Measurements from ENCODE around the gene LAMTOR1.
A peak's percentile ranks its signal among the peaks of the same experiment; 100 is the strongest.

The LAMTOR1 gene

GRCh38 chr11:72083414-72083813, 19.7 kb downstream of the LAMTOR1 start:
- FAIRE-seq (no peak), DNase-seq (ENCODE audit: insufficient read length, low spot score) (no peak)

- FAIRE-seq (no peak), DNase-seq (ENCODE audit: insufficient read length, low spot score) (no peak)
These were observed 21.2 kb downstream of the LAMTOR1 start for GRCh38 chr11:72081821-72082453.

- no peak for DNase-seq (ENCODE audit: insufficient read length, low spot score)
- FAIRE-seq = no peak
These were observed 21.9 kb downstream of the LAMTOR1 start for GRCh38 chr11:72081184-72081644.

DNA sequence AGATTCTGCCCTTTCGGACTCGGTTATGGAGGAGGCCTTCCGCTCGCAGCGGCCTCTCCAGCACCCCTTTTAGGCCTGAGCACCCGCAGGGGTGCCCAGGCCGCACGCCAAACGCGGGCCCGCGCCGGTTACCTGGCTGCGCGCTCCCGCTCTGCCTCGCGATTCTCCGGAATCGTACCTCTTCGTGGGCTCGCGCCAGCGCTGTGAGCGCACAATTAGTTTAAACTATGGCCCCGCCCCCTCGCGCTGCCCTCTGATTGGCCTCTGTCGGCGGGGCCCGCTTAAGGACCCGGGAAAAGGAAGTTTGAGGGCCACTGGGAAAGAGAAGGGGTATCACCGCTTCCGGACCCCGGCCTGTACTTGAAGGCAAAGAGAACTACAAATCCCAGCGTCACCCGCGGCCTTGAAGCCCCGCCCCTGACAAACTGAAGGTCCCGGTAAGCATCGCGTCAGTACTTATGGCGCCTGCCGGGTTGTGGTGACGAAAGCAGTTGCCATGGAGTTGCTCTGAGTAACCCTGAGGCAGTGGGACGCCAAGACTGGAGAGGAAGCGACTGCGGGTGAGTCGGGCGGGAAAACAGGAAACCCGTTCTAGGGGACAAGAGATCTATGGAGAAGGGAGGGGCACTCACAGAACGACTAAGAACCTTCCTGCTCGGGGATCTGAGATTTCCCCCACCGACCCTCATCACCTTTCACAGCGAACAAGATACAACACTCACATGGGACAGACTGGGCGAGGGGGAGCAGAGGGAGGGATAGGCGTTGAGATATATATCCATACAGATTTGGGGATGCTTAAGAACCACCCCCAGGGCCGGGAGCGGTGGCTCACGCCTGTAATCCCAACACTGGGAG, 22.5 kb downstream of the LAMTOR1 start, which contains the start of the genes LRRC51 and NUMA1:
LRRC51 (plus strand) TSS at position 525 of the 858 bp plus-strand sequence. CDS start 8,234 bp downstream, outside the sequence.
NUMA1 (minus strand) TSS at position 217 of the 858 bp plus-strand sequence. CDS start 44,599 bp downstream, outside the sequence.
- FAIRE-seq (peak; percentile 98), DNase-seq (ENCODE audit: insufficient read length, low spot score) (peak; percentile 77)

DNA sequence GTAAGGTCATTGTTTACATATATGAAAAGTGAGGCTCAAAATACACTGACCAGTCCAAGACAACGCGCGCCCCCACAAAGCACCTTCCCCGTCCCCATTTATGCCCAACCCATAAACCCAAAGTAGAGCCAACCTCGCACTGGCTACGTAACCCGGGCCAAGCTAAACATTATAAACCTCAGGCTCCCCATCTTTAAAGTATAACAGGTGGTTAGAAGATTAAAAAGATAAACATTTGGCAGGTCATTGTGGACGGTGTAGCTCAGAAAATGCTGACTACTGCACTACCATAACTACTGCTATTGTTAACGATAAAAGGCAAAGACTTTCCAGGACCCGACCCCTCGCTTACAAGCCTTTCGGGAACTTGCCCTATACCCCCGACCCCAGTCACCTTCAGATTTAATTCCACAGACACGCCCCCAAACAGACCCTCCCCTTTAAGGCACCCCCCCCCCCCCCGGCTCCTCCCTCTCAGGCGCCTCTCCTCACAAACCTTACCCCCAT, 23.2 kb downstream of the LAMTOR1 start:
- FAIRE-seq (peak; percentile 40), DNase-seq (ENCODE audit: insufficient read length, low spot score) (no peak)

GRCh38 chr11:72078477-72078876, 24.6 kb downstream of the LAMTOR1 start:
- DNase-seq (ENCODE audit: insufficient read length, low spot score) (no peak), FAIRE-seq (no peak)

- no peak for DNase-seq (ENCODE audit: insufficient read length, low spot score)
- no peak for FAIRE-seq
These were observed 27.3 kb downstream of the LAMTOR1 start for GRCh38 chr11:72075756-72076155.

DNA sequence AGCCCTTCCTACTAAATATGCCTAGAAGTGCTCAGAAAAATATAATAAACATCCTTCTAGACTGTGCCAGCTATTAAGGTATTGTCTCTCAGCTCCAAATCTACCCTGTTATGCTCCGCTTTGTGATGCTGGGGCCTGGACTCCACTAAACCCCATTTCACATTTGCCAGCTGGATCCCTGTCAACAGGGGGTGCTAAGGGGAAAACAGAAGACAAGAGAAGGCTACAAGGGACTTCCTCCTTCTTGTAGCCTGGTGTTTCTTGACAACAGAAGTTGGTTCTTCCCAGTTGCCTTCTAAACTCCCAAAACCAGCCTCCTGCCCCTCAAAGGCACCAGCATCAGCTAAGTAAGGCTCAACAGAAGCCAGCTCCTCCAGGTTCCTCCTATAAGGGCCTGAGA, 28.0 kb downstream of the LAMTOR1 start:
- FAIRE-seq = no peak

DNA sequence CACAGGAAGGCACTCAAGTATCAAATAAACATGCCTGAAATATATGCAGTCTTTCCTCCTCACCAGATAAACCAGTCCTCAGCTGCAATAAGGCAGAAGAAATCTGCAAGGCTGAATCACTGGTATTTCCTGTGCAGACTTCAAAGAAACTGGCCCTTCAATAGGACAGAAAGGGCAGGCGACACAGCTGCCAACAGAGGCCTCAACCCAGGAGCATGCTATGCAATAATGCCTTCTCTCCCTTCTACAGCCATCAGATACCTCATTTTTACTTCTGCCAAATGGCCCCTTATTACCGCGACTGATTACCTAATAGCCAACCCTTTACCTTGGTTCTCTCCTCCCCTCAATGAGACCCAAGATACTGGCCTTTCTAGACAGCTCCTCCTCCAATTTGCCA, 30.7 kb downstream of the LAMTOR1 start:
- no peak for DNase-seq (ENCODE audit: insufficient read length, low spot score)

More for the DNA sequence above, 28.0 kb downstream of the LAMTOR1 start:
- DNase-seq (ENCODE audit: insufficient read length, low spot score) = no peak

GRCh38 chr11:72070491-72070890, 32.6 kb downstream of the LAMTOR1 start:
- DNase-seq (ENCODE audit: insufficient read length, low spot score) (no peak), FAIRE-seq (no peak)

More for the DNA sequence above, 30.7 kb downstream of the LAMTOR1 start:
- FAIRE-seq = no peak

- FAIRE-seq (peak; percentile 81), DNase-seq (ENCODE audit: insufficient read length, low spot score) (no peak)
These were observed 33.3 kb downstream of the LAMTOR1 start for GRCh38 chr11:72069787-72070251.

GRCh38 chr11:72069200-72069599, 33.9 kb downstream of the LAMTOR1 start:
- peak; percentile 14 for FAIRE-seq
- no peak for DNase-seq (ENCODE audit: insufficient read length, low spot score)

GRCh38 chr11:72067676-72068075, 35.4 kb downstream of the LAMTOR1 start:
- no peak for DNase-seq (ENCODE audit: insufficient read length, low spot score)
- FAIRE-seq = no peak

DNA sequence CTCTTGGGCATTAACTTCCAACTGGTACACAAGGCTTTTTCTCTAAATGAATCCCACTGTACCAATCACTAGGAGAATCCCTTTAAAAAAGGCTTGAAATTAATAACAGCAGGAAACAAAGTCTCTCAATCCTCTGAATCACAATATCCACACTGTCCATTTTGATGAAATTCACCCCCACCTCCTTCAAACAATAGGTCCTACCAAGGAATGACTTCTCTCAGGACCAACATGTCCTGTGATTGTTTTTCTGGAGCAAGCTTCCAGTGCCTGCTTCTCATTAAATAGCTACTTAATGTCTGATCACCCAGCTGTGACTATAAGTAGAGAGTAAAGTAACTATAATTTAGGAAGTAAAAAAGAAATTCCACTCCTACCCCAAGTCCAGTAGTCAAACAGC, 35.8 kb downstream of the LAMTOR1 start:
- peak; percentile 4 for FAIRE-seq
- DNase-seq (ENCODE audit: insufficient read length, low spot score) = no peak

- DNase-seq (ENCODE audit: insufficient read length, low spot score) (no peak), FAIRE-seq (no peak)
These were observed 36.2 kb downstream of the LAMTOR1 start for GRCh38 chr11:72066855-72067254.

DNA sequence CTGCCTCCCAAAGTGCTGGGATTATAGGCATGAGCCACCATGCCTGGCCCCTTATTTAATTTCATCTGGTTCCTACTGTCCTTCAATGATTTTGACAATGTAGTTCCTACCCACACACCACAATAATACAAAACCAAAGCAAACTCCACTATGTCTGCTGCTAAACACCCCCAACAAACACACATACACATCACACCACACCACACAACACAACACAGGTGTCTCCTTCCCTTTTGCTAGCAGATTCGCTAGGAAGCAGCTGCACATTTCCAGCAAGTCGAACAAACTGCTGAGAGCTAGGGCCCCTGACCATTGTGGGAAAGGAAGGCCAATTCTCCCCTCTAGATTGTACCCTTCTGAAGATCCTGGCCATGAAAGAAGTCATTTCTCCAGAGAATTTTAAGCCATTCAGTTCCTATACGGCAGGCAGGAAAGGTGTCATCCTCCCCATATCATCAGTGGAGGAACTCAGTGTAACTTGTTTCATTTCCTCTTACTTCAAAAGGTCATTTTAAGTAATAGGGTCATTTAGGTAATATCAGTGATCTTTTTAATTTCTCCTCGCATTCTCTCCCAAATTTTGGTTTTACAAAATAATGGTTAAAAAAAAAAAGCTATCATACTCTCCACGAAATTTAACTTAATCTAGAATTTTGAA, 41.2 kb downstream of the LAMTOR1 start:
- FAIRE-seq = no peak
- no peak for DNase-seq (ENCODE audit: insufficient read length, low spot score)

GRCh38 chr11:72058416-72059034, 44.6 kb downstream of the LAMTOR1 start:
- FAIRE-seq (no peak), DNase-seq (ENCODE audit: insufficient read length, low spot score) (no peak)

- FAIRE-seq = no peak
- no peak for DNase-seq (ENCODE audit: insufficient read length, low spot score)
These were observed 54.2 kb downstream of the LAMTOR1 start for GRCh38 chr11:72048766-72049460.
